ENCODE data around the gene EN2. TPM values are rescaled to one million over a fixed set of nuclear protein-coding genes. Genes with fewer than 3 reads are reported as not detected.

Gene EN2
- total and polyA plus RNA-seq, 2 of the 4 experiments (the other 2 are of a cell fraction) = not detected

GRCh38 chr7:155494551-155494950, 36.6 kb downstream of the EN2 start:
- H2BK15ac ChIP-seq (ENCODE audit: low read depth, low read length) = no peak overlapping the region
- H3K27ac ChIP-seq (ENCODE audit: insufficient read depth, low read length) = no peak overlapping the region
- no peaks in the 10 kb centered on the region for H4K20me1 ChIP-seq (ENCODE audit: insufficient read depth, low read length)
- intact Hi-C loops (cut with micrococcal nuclease) = no loop called here
- H3K27me3 ChIP-seq (ENCODE audit: control insufficient read depth, insufficient read depth, low read length) = peaks cover 3% of the 10 kb centered on the region
- no peaks in the 10 kb centered on the region for H3K79me1 ChIP-seq (ENCODE audit: low read depth in 1 of 2, low read length in 2 of 2)
- no peaks in the 10 kb centered on the region for H3K9me3 ChIP-seq (ENCODE audit: control insufficient read depth, insufficient read depth, low read length)
- POLR2A ChIA-PET (ENCODE audit: unreplicated experiment) = no interaction called here
- no peak overlapping the region for H2AFZ ChIP-seq (replicated peaks; ENCODE audit: low read length, poor library complexity)
- H4K91ac ChIP-seq (ENCODE audit: insufficient read depth, low read depth, low read length) = no peak overlapping the region
- BruUV-seq (replicated peaks) = no TSS peak
- TF ChIP-seq POLR2A (IDR thresholded peaks at IDR 0.05; ENCODE audit: low read depth, low read length) (no peak), RFX5 (IDR thresholded peaks at IDR 0.05; ENCODE audit: low read depth, low read length) (no peak), NFE2L2 (IDR thresholded peaks at IDR 0.05; ENCODE audit: low read depth, low read length) (no peak), RAD21 (IDR thresholded peaks at IDR 0.05; ENCODE audit: low read length) (no peak), CHD1 (IDR thresholded peaks at IDR 0.05; ENCODE audit: low read depth, low read length) (no peak)
- no peak for DNase-seq
- no peak overlapping the region for H3K18ac ChIP-seq (ENCODE audit: low read depth, low read length)
- no peak overlapping the region for H2BK5ac ChIP-seq (ENCODE audit: low read depth, low read length, poor library complexity, severe bottlenecking)
- H2BK120ac ChIP-seq (ENCODE audit: low read depth, low read length) = no peak overlapping the region
- H2BK20ac ChIP-seq (ENCODE audit: low read depth, low read length) = no peak overlapping the region
- H4K8ac ChIP-seq (ENCODE audit: low read depth in 2 of 2, low read length in 2 of 2) = no peak overlapping the region
- H3K23ac ChIP-seq (ENCODE audit: low read depth, low read length) = no peak overlapping the region
- no peaks in the 10 kb centered on the region for H3K9me1 ChIP-seq (ENCODE audit: insufficient read depth, low read length)
- H3K4me1 ChIP-seq (ENCODE audit: control insufficient read depth, insufficient read depth, low read length) = no peaks in the 10 kb centered on the region
- ATAC-seq (ENCODE audit: low read depth) = no peak
- no peak overlapping the region for H3K4me3 ChIP-seq (ENCODE audit: insufficient read depth, low read depth, low read length)
- no peak overlapping the region for H3K4me2 ChIP-seq (ENCODE audit: low read depth, low read length)
- CTCF ChIA-PET = no interaction called here
- H3K14ac ChIP-seq (replicated peaks; ENCODE audit: low read depth, low read length) = no peak overlapping the region
- no peak overlapping the region for H3K56ac ChIP-seq (ENCODE audit: extremely low read depth, insufficient read depth, low read length)
- H3K36me3 ChIP-seq (ENCODE audit: control insufficient read depth, insufficient read depth, low read length) = no peaks in the 10 kb centered on the region
- no peak overlapping the region for H2AK5ac ChIP-seq (ENCODE audit: low read depth, low read length)
- 52% methylated on average over 5 of the region's 16 CpGs; no CpG with 5 or more reads in 1 of the 2 experiments for WGBS, 2 experiments (ENCODE audit: extremely low coverage in 2 of 2, insufficient read length in 1 of 2)
- dilution Hi-C loops (cut with HindIII; ENCODE audit: low sequenced_read_pairs, unreplicated experiment) = no loop called here
- no peak overlapping the region for H4K5ac ChIP-seq (ENCODE audit: low read depth, low read length)
- no peak overlapping the region for H3K4ac ChIP-seq (ENCODE audit: low read depth, low read length)
- no peak overlapping the region for H3K9ac ChIP-seq (ENCODE audit: low read depth, low read length)
- H2AK9ac ChIP-seq (replicated peaks; ENCODE audit: low read depth, low read length, poor library complexity) = no peak overlapping the region
- in situ Hi-C loops (cut with MboI; ENCODE audit: low sequenced_read_pairs) = no loop called here
